GM12801 (cell line): ENCODE measurements around the gene QRSL1.

ENCODE experiments used
- CTCF ChIP-seq: IDR thresholded peaks from one replicate; pipeline ENCODE4 v1.5.1; 2011; ENCODE audit warnings: control low read depth; ENCODE audit not compliant: insufficient read length; ENCODE audit errors: extremely low read depth

The QRSL1 gene

GRCh38 chr6:106702046-106702445 is 72.7 kb downstream of the QRSL1 start:
- no peak for TF ChIP-seq CTCF

- no peak for TF ChIP-seq CTCF
These were observed 73.2 kb downstream of the QRSL1 start for GRCh38 chr6:106702451-106703110.

- TF ChIP-seq CTCF: no peak
These were observed 74.9 kb downstream of the QRSL1 start for GRCh38 chr6:106704327-106704726.

- no peak for TF ChIP-seq CTCF
These were observed 75.8 kb downstream of the QRSL1 start for GRCh38 chr6:106705156-106705555.

- no peak for TF ChIP-seq CTCF
These were observed 81.2 kb downstream of the QRSL1 start for GRCh38 chr6:106710580-106710979.

- no peak for TF ChIP-seq CTCF
These were observed 84.9 kb downstream of the QRSL1 start for GRCh38 chr6:106714281-106714680.

GRCh38 chr6:106715922-106716321 is 86.5 kb downstream of the QRSL1 start:
- no peak for TF ChIP-seq CTCF
